ENCODE data around the gene E2F7.

DNA sequence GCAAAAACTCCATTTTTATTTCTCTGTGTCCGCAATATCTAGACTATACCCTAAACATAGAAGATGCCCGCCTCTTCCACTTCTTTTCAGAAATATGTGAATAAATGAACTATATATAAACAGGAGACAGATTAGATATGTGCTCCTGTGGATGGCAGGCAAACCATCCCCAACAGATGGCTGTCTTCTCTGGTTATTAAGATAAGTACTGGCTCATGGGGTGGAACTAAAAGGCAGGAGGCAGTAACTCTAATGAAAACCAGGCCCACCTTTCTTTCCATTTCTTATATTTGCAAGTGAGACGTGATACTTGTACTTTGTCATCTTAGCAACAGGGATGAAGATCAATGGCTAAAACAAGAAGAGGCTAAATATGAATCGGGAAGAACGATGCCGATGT, 20.2 kb downstream of the E2F7 start:
- TF ChIP-seq, protein P1, sequence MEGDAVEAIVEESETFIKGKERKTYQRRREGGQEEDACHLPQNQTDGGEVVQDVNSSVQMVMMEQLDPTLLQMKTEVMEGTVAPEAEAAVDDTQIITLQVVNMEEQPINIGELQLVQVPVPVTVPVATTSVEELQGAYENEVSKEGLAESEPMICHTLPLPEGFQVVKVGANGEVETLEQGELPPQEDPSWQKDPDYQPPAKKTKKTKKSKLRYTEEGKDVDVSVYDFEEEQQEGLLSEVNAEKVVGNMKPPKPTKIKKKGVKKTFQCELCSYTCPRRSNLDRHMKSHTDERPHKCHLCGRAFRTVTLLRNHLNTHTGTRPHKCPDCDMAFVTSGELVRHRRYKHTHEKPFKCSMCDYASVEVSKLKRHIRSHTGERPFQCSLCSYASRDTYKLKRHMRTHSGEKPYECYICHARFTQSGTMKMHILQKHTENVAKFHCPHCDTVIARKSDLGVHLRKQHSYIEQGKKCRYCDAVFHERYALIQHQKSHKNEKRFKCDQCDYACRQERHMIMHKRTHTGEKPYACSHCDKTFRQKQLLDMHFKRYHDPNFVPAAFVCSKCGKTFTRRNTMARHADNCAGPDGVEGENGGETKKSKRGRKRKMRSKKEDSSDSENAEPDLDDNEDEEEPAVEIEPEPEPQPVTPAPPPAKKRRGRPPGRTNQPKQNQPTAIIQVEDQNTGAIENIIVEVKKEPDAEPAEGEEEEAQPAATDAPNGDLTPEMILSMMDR (tag by site-specific recombination; IDR thresholded peaks at IDR 0.05): no peak
- no peak for TF ChIP-seq KLF8 (tag by site-specific recombination; IDR thresholded peaks at IDR 0.05)
- TF ChIP-seq, protein P2, sequence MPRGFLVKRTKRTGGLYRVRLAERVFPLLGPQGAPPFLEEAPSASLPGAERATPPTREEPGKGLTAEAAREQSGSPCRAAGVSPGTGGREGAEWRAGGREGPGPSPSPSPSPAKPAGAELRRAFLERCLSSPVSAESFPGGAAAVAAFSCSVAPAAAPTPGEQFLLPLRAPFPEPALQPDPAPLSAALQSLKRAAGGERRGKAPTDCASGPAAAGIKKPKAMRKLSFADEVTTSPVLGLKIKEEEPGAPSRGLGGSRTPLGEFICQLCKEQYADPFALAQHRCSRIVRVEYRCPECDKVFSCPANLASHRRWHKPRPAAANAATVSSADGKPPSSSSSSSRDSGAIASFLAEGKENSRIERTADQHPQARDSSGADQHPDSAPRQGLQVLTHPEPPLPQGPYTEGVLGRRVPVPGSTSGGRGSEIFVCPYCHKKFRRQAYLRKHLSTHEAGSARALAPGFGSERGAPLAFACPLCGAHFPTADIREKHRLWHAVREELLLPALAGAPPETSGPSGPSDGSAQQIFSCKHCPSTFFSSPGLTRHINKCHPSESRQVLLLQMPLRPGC (tag by site-specific recombination; IDR thresholded peaks at IDR 0.05): no peak
